HPDE6-E6E7 (cell line): ENCODE results near the gene TMC1.

ENCODE experiments used
- DNase-seq: peaks from one replicate; pipeline ENCODE4 v3.0.0; 2011; ENCODE audit warnings: missing footprints; ENCODE audit errors: extremely low spot score

TMC1 gene

GRCh38 chr9:72680593-72681282 is 159.3 kb downstream of the TMC1 start:
- DNase-seq = no peak

- DNase-seq = no peak
These were observed 159.8 kb downstream of the TMC1 start for GRCh38 chr9:72681283-72681630.

GRCh38 chr9:72684615-72685014 is 163.2 kb downstream of the TMC1 start:
- no peak for DNase-seq

- no peak for DNase-seq
These were observed 164.5 kb downstream of the TMC1 start for GRCh38 chr9:72685911-72686310.

GRCh38 chr9:72687331-72687730 is 165.9 kb downstream of the TMC1 start:
- DNase-seq = no peak

- DNase-seq = no peak
These were observed 170.3 kb downstream of the TMC1 start for GRCh38 chr9:72691671-72692070.

- DNase-seq = no peak
These were observed 174.0 kb downstream of the TMC1 start for GRCh38 chr9:72695365-72695764.

GRCh38 chr9:72696511-72696910 is 175.1 kb downstream of the TMC1 start:
- DNase-seq = no peak

- DNase-seq = no peak
These were observed 180.1 kb downstream of the TMC1 start for GRCh38 chr9:72701510-72701909.

GRCh38 chr9:72703574-72703973 is 182.2 kb downstream of the TMC1 start:
- DNase-seq = no peak

GRCh38 chr9:72704688-72705375 is 183.4 kb downstream of the TMC1 start:
- DNase-seq = no peak

GRCh38 chr9:72718503-72718902 is 197.1 kb downstream of the TMC1 start:
- DNase-seq = no peak

GRCh38 chr9:72721067-72721466 is 199.7 kb downstream of the TMC1 start:
- DNase-seq = no peak

- no peak for DNase-seq
These were observed 205.5 kb downstream of the TMC1 start for GRCh38 chr9:72726947-72727346.

- DNase-seq = no peak
These were observed 206.8 kb downstream of the TMC1 start for GRCh38 chr9:72728031-72728770.

- DNase-seq = no peak
These were observed 212.5 kb downstream of the TMC1 start for GRCh38 chr9:72733895-72734294.

- DNase-seq = no peak
These were observed 213.2 kb downstream of the TMC1 start for GRCh38 chr9:72734631-72735030.

GRCh38 chr9:72743836-72744235 is 222.4 kb downstream of the TMC1 start:
- DNase-seq = no peak

GRCh38 chr9:72749276-72749675 is 227.9 kb downstream of the TMC1 start:
- DNase-seq = no peak

GRCh38 chr9:72751541-72751940 is 230.1 kb downstream of the TMC1 start:
- no peak for DNase-seq

- peak; percentile 33 for DNase-seq
These were observed 232.0 kb downstream of the TMC1 start for GRCh38 chr9:72753266-72753893.

- no peak for DNase-seq
These were observed 234.4 kb downstream of the TMC1 start for GRCh38 chr9:72755836-72756235.
